GM19372 (cell line): ENCODE measurements around the gene SPI1.

ENCODE experiments used
- ATAC-seq: cut with Tn5 transposase; IDR thresholded peaks from one replicate; pipeline ENCODE4 v1.9.1; 2021; ENCODE audit warnings: mild to moderate bottlenecking, low read depth, moderate library complexity; ENCODE audit not compliant: unreplicated experiment

Gene SPI1

DNA sequence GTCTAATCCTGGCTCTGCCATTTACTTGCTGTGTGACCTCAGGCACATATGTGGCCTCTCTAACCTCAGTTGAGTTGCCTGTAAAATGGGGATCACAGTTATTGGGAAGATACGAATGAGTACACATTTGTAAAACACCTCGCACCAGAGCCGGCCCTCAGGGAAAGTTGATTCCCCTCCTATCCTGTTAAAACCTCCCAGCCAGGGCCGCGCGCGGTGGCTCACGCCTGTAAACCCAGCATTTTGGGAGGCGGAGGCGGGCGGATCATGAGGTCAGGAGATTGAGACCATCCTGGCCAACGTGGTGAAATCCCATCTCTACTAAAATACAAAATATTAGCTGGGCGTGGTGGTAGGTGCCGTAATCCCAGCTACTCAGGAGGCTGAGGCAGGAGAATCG is 18.0 kb downstream of the SPI1 start:
- no peak for ATAC-seq

DNA sequence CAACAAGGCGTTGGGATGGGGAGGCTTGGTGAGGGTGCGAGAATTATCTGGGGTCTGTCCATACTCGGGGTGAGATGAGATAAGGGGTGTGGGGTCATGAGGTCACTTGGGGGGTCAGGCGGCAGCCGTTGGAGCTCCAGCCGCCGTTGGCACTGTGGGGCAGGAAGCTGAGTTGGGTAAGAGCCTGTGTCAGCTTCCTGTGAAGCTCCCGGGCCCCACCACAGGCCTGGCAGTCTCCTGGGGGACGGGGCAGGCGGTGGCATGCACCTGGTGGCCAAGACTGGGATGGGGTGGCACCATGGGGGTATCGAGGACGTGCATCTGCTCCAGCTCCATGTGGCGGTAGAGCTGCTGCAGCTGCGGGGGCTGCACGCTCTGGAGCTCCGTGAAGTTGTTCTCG is 18.8 kb downstream of the SPI1 start:
- no peak for ATAC-seq

DNA sequence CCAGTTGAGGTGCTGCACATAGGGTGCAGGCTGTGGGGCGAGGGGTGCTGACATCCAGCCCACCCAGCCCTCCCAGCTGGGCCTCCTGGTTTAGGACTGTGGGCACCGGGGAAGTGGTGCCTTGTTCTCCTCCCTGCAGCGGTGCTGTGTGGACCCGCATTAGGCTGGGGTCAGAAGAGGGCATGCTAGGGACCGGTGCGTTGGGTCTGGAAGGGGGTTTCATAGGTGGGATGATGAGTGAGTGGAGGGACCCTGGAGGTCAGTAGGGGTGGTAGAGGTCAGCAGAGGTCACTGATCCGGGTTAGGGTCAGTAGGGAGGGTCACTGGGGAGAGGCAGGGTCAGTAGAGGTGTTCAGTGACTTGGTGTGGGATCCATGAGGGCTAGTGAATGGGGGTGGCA is 19.2 kb downstream of the SPI1 start:
- no peak for ATAC-seq

DNA sequence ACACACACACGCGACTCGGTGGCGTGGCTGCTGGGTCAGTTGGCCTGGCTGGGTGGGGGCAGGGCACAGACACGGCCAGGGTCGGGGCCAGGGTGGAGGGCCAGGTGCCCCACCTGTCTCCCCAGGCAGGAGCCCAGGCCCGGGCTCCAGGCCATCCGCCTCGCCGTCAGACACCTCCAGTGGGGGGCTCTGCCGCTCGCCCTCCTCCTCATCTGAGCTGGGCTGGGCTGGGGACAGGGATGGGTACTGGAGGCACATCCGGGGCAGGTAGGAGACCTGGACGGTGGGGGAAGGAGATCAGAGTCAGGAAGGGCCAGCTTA is 19.7 kb downstream of the SPI1 start:
- ATAC-seq = no peak

DNA sequence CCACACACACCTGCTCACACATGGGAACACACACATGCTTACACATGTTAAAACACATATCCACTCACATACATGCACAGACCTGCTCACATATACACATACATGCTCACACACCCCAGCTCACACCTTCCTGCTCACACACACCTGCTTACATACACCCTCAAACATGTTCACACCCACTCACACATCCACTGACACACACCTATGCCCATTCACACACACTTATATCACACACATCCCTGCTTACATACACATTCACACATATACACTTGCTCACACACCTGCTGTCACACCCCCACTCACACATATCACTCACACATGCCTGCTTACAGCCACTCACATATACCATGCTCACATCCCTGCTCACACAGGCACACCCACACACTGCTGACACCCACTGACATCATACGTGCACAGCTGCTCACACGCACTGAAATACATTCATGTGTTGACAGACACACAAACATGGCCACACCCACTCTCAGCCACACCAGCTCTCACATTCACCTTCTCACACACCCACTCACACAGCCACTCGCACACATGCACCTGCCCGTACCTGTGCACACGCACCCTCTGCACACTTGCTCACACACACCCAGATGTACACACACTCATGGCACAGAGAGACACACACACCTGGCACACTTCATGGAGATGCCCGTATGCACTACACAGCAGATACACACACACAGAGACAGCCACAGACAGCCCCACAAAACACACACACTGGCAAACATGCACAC is 20.2 kb downstream of the SPI1 start:
- ATAC-seq = no peak

DNA sequence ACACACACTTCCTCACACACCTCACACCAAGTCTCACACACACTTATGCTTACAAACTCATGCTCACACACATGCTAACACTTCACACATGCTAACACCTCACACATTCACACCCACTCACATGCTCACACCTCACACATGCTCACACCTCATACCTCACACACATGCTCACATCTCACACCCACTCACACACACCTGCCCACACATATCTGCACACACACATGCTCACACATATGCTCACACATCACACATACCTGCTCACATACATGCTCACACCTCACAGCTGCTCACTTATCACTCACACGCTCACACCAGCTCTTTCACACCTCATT is 21.4 kb downstream of the SPI1 start:
- no peak for ATAC-seq

DNA sequence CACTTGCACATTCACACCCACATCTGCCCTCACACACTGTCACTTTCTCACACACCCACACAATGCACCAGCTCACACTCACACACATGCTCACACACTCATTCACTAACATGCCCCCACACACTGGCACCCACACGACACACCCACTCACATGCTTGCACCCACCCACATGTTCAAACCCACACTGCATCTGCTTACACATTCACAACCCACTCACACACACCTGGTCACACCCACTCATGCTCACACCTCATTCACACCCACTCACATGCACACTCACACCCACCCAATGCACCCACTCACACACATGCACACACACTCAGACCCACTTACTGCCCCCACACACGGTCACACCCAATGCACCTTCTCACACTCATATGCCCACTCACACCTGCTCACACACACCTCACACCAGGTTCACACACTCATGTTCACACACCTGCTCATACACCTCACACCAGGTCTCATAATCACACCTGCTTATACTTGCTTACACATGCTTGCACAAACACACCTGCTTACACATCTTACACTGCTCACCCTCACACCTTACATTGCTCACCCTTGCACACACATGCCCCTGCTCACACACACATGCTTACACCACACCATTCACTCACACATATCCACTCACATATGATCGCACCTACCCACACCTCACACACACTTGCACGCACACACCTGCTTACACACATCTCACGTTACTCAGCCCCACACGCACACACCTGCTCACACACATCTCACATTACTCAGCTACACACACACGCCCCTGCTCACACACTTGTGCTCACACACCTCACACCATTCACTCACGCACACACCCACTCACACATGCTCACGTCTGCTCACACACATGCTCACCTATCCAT is 22.0 kb downstream of the SPI1 start:
- no peak for ATAC-seq

DNA sequence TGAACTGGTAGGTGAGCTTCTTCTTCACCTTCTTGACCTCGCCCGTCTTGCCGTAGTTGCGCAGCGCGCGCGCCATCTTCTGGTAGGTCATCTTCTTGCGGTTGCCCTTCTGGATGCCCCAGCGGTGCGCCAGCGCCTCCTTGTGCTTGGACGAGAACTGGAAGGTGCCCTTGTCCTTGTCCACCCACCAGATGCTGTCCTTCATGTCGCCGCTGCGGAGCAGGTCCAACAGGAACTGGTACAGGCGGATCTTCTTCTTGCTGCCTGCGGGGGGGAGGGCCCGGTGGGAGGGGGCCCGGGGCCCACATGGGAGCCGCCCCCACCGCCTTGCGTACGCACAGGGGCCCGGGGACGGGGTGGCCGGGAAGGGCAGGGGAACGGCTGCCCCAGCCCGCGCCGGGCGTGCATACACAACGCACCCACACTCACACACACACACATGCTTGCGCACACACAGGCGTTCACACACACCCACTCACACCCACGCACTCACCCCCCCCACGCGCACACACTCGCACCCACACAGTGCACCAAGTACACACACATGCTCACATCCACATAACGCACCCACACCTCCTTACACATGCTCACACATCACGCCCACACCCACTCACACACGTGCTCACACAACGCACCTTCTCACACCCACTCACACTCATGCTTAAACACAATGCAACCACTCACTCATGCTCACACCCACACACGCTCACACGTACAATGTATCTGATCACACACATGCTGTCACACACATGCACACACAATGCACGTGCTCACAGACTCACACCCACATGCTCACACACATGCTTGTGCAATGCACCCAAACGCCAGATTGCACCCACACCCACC is 22.8 kb downstream of the SPI1 start:
- no peak for ATAC-seq

DNA sequence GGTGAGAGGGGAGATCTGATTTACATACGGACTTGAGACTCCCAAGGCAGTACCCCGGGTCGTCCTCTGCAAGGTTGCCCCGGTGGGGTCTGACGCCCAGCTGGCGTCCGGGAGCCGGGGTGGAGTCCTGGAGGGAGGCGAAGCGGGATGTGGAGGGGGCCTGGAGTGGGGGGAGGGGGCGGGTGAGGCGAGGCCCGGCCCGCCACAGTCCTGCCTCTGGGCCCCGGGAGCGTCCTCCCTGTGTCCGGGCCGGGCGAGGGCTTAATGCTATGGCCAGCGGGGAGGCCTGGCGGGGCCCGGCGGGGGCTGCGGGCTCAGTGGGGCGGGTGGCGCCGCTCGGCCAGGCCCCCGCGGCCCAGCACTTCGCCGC is 23.4 kb downstream of the SPI1 start:
- no peak for ATAC-seq

DNA sequence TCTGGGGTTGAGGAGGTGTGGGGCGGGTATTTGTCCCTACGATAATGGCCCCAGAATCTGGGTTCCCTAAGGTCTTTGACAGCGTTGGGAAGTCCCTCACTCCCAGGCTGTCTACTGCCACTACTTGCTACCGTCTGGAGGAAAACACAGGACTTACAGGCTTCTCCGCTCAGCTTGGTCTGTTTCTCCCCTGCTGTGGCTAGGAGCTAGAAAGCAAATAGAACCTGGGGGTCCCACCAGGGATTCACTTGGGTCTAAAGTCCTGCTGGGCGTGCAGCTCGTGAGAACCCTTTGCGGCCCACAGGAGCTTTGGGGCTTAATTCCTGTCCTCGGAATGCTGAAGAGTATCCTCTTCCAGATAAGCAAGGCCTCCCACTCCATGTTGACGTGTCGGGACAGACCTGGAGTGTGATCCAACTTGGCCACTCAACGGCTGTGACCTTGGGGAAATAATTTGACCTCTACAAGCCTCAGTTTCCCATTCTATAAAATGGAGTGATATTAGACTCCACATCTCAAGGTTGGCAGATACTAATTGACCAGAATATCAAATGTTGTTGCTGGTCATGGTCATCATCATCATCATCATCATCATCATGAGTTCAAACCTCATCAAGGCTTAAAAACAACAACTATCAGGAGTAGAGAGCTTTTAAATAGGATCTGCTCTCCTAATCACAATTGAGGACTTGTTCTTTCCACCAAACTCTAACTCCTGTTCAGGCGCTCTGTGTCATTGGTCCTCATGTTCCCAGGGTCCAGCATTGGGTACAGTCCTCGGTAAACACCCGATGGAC is 24.2 kb downstream of the SPI1 start:
- ATAC-seq = no peak

DNA sequence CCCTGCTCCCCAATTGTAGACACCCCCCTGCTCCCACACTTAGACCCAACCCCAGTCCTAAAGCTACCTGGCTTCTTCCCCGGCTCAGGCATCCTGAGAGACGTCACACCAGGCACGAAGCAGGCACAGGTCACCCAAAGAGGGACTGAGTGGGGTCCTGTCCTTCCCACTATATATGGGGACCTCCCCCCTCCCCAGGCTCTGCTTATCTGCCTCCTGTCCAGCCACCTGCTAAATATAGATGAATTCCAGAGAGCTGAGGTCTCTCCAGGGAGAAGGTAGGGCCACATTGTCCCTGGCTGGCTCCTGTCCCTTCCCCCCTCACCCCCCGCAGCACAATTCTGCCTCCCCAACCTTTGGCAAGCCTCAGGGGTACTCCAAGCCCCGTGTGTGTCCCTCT is 25.8 kb downstream of the SPI1 start, which contains the start of gene MYBPC3:
Gene MYBPC3 (minus strand): TSS at position 147 of the 400 bp plus-strand sequence. CDS start 55 bp downstream, at position 92.
- ATAC-seq = no peak

DNA sequence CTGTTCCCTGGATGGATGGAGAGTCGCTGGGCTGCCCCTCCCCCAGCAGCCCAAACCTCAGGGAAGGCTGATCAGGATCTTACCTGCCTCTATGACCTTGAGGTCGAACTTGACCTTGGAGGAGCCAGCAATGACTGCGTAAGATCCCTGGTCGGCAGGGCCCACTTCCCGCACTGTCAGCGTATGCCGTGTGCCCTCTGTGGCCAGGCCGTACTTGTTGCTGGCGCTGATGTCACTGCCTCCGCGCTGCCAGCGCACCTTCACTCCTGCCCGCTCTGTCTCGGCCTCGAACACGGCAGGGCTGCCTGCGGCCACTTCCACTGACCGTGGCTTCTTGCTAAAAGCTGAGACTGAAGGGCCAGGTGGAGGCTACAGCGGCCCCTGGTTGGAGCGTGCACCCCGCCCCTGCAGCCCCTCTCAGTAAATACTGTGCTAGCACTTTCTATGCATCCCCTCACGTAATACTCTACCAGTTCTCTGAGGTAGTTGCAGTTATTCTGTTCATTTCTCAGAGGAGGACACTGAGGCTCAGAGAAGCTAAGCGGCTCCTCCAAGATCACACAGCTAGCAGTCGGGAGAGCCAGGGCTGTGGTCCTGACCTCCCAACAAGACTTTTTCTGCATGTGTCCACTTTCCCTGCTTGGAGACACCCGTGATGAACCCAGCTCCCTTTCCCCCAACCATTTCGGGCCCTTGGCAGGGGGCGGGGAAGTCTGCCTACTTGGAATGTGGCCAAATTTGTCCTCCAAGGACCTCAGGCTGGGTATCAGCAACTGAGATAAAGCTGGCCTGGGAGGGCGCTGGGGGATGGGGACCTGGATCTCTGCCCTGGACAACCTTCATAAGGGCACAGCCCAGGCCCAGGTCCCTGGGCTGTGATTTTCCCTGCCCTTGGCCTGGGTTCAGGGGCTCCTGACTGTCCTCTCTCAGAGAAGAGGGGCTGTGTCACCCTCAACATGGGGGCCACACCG is 26.9 kb downstream of the SPI1 start:
- ATAC-seq = no peak

DNA sequence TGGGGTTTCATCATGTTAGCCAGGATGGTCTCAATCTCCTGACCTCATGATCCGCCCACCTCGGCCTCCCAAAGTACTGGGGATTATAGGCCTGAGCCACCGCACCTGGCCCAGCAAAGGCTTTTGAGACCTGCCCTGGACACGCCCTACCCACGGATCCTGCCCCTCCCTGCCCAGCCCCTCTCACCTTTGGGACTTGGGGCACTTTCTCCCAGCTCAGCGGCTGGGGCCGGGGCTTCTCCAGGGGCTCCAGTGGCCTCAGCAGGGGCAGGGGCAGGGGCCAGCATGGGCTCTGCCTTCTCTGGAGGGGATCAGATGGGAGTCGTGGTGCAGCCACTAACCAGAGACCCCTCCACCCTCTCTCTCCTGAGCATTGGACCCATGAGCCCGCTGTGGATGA is 28.0 kb downstream of the SPI1 start:
- ATAC-seq = no peak

DNA sequence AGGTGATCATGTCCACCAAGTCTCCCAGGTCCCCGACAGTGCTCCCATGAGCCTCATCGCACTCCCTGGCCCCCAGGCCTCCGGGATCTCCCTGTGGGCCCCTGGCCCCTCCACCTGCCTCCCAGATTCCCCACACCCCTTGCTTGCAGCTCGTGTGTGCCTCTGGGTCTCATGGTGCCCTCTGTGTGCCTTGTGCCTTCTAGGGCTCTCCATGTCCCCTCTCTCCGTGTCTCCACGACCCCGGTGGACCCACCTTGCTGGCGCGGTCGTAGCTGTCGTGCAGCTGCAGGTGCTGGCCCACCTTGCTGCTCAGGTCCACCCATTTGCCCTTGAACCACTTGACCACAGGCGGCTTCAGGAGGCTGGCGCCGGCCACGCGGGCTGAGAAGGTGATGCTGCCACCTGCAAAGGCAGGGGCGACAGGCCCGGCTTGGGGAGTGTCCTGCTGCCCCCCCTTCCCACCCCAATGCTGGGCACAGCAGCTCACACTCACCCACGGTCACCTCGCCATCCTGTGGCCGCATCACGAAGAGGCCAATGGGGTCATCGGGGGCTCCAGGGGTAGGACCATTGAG is 28.7 kb downstream of the SPI1 start:
- ATAC-seq = no peak

DNA sequence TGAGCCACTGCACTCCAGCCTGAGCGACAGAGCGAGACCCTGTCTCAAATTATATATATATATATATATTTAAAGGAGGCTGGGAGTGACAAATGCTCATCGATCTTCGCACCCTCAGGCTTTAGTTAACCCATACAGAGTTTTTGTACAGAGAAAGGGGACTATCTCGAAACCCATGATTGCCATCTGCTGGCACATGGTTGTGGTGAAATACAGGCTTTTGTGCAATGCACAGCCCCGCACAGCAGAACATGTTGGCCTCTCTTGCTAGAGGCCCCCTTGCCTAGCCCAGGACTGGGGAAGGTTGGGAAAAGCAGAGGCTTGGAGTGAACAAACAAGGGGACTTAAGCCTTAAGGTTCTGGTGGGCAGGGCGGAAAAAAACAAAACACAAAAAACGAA is 29.5 kb downstream of the SPI1 start:
- no peak for ATAC-seq

DNA sequence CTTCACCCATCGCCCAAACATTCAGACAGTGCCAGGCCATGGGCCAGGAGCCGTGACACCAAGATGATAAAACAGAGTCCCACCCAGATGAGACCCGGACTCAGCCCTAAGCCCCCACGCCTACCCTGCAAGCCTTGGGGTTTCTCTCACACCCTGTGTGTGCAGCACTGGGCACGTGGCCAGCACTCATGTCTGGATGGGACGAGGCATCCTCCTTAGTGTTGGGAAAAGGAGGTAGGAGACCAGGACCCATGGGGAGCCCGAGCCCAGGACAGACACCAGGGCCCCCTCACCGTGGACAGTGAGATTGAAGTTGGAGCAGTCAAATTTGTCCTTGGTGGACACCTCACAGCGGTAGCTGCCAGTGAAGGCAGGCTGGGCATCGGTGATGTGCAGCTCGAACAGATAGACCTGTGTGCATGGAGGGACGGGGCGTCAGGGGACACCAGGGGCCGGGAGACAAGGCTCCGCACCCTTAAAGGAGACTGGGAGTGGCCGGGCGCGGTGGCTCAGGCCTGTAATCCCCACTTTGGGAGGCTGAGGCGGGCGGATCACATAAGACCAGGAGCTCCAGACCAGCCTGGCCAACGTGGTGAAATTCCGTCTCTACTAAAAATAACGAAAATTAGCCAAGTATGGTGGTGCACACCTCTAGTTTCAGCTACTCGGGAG is 30.1 kb downstream of the SPI1 start:
- no peak for ATAC-seq

DNA sequence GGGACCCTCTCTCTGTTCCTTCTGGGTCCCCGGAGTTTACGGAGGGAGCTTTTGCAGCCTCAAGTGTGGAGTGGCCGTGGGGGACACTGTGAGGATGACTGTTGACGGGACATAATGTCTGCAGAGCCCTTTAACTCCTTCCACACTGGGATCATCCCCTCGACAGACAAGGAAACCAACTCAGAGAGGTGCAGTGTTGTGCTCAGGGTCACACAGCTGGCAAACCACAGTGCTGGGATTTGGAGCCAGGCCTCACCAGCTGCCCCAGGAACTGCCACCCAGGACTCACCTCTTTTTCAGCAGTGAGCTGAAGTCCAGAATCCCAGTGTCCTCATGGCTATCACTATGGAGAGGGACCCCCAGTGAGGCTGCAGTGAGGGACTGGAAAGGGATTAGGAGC is 31.2 kb downstream of the SPI1 start:
- ATAC-seq = no peak

DNA sequence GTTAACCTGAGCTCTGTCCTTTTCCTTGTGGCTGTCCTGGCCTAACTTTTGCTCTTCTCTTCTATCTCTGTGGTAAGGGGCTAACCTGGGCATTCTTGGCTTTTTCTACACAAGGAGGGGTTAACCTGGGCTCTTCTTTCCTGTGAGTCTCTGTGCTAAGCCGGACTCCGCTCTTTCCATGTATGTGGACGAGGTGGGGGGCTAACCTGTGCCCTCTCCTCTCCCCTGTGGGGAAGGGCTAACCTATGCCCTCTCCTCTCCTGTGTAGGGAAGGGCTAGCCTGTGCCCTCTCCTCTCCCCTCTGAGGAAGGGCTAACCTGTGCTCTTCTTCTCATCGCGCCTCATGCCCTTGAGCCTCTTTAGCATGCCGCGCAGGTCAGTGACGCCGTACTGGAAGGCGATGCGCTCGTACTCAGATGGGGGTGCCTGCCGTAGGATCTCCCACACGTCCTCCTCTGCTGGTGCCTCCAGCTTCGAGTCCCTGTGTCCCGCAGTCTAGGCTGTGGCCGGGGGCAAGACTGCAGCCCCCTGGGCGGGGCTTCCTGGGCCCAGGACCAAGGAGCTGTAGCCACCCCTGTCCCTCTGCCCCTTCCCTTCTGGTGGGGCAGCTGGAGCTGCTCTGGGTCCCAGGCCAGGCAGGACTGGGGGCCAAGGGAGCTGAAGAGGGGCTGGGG is 32.3 kb downstream of the SPI1 start:
- ATAC-seq = no peak
